NCI-H1417 (cell line): ENCODE results near the gene MYO1F.
"Not testable (repeated sequence)": the region's sequence is repeated elsewhere in the genome, so short reads cannot be mapped to it uniquely, and the experiment has no call there.

Experiments
- DNase-seq, 3 experiments: peaks; one replicate each; lab custom pipeline; 2025; lab: John Stamatoyannopoulos, UW

The MYO1F gene

DNA sequence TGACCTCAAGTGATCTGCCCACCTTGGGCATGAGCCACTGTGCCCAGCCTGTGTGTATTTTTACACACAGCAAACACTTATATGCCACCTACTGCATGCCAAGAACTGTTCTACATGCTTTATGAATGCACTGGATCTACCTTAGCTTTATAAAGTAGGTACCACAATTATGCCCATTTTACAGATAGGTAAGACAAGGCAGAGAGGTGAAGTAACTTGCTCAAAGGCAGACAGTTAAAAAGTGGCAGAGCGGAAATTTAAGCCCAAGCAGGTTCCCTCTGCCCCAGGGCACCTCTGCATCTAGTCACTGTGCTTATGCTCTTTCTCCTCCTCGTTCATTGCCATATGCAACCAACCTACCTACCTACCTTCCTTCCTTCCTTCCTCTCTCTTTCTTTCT is 22.8 kb upstream of the MYO1F start:
- no peak for DNase-seq

DNA sequence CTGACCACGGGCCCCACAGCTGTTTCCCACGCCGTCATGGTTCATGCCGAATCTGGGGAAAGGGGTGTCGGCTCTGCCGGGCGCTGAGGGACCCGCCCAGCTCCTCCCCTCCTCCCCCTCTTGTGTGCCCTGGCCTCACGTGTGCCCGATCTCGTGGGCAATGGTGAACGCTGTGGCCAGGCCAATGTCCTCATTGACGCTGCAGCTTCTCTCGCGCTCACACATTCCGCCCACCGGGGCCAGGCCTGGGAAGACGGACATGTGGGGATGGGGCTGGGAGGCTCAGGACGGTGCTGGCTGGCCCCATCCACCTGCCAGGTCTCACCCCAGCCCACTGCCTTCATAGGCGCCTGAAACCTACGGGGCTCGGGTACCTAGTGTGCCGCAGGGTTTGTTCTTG is 18.9 kb upstream of the MYO1F start:
- DNase-seq, result no peak

- no peak for DNase-seq
These were observed 18.4 kb upstream of the MYO1F start for GRCh38 chr19:8595651-8596050.

- DNase-seq, result no peak
These were observed 16.7 kb upstream of the MYO1F start for GRCh38 chr19:8593931-8594330.

DNA sequence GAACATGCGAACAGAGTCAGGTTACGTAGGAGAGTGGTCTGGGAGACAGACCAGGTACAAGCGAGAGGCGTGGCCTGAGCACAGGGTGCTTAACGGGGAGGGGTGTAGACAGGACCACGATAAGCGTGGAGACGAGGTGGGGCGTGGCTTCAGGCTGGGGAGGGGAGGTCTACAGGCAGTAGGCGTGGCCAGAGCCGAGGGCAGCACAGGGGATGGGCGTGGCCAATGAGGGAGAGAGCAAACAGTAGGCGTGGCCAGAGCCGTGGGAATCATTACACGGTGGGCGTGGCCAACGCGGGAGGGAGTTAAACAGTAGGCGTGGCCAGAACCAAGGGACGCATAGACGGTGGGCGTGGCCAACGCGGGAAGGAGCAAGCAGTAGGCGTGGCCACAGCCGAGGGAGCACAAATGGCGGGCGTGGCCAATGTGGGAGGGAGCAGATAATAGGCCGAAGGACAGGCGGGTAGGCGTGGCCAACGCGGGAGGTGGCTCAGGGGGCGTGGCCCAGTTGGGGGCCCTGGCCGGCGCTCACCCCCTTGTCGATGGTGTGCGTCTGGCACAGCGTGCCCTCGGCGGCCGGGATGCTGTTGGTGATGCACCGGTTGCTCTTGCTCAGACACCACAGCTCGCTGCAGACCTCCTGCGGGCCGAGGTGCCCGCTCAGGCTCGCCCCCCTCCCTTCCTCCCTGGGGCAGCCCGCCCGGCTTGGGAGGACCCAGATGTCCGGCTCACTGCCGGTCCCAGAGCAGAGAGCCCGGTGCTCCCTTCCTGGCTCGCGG is 15.2 kb upstream of the MYO1F start:
- peak in 1 of 3 experiments; percentile 44 for DNase-seq

GRCh38 chr19:8589177-8589714 is 12.0 kb upstream of the MYO1F start:
- DNase-seq, result no peak

DNA sequence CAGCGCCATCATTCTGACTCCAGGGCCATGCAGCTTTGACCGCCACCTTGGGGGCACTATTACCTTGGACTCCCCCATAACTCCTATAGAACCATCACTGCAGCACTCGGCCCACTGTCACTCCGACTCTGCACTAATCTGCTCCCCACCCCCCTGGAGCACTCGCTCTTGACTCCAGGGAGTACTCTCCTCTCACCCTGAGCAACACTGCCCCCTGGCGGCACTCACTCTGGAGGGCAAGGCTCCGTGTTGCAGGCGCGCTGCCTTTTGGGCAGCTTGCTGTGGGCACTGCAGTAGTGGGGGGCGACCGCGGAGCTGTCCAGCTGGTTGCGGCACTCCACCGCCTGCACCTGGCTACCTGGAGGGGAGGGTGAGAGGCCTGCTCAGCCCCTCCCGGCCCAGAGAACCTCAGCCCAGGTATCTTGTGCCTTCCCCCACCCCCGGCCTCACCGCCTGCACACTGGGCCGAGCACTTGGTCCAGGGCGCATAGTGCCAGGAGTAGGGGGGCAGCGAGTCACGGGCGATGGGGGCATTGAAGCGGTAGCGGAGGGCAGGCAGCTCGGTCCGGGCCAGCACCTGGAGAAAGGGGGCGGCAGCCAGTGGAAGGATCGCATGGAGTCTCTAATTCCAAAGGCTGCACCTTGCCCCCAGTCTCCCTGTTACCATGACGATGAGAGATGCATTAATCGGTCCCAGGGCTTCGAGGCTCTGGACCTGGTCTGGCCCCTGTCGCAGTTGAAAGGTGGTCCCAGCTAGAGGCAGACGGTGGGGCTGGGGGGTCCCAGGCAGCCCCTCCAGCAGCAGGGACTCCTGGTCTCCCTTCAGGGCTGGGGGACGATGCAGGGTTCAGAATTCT is 8.9 kb upstream of the MYO1F start:
- DNase-seq, result peak; percentile 2 to 30 (median 4)

- no peak for DNase-seq
These were observed 8.0 kb upstream of the MYO1F start for GRCh38 chr19:8584965-8585893.

- peak; percentile 43 to 67 (median 45) for DNase-seq
These were observed 3.6 kb upstream of the MYO1F start for GRCh38 chr19:8580710-8581281.

GRCh38 chr19:8578642-8579265 is 1.5 kb upstream of the MYO1F start:
- peak; percentile 13 to 44 (median 28) for DNase-seq

GRCh38 chr19:8577741-8578140 is 499 bp upstream of the MYO1F start:
- DNase-seq, result no peak

DNA sequence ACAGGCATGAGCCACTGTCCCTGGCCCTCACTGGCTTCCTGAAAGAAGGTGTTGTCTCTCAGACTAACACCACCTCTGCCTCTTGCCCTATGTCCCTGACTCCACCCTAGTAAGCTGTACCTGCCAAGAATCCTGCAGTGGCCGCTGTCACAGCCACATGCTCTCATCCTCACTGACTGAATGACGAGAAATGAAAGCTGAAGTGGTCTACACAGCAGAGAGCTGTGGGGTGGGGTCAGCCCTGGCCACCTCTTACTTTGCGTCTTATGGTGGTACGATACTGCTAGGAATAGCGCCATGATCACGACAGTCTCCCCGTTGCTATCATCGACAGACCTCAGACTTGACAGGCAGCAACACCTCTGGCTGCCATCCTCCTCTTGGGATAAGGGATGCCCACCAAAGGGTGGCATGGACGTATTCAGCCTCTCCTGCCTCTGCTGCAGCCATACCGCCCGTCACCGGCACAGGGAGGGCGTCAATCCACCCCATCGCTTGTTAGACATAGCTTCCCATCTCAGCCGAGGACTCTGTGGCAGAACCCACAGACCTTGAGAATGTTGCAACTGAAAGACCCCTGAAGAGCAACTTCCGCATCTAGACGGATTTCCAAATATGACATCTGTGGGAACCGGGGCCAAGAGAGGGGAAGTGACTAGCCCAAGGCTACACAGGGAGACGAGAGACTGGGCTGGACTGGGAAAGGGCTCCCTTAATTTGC is 809 bp downstream of the MYO1F start:
- DNase-seq, result no peak

DNA sequence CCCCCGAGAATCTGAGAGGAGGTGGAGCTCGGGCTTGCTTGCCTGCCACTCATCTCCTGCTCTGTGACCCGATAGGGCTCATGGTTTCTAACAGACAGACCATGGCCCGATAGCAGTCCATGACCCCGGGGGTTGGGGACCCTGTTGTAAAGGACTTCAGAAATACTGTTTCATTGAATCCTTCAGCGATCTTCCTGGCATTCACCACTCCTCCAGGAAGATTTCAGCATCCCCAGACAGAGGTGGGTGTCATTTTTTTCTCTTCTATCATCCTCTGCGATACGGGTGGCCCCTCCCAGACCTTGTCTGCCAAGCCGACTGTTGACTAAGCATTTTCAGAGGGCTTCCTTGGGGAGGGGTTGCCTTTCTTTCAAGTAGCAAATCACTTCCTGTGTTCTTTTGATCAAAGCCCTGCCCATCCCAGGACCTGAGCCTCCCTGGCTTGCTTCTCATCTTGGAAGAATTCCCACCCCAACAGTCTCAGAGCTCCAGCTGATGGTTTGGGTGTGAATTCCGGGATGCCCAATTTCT is 1.7 kb downstream of the MYO1F start:
- DNase-seq, result no peak

GRCh38 chr19:8574619-8574922 is 2.7 kb downstream of the MYO1F start:
- not testable (repeated sequence) for DNase-seq

GRCh38 chr19:8573316-8573715 is 3.9 kb downstream of the MYO1F start:
- no peak for DNase-seq

DNA sequence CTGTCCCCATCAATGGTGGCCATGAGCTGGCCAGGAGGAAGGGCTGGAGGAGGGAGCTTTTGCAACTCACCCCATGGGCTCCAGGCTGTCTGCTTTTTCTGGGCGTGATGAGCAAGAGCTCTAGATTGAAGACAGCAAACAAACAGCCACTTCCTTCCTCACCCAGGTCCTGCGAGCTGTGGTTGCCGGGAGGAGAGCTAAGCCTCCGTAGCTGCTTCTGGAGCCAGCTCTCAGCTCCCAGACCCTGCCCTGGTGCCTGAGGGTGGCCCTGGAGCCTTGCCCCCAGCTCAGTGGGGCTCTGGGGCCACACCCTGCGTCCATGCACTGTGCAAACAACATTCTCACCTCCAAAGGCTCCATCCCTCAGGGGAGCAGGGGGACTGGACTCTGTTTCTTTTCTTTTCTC is 6.2 kb downstream of the MYO1F start:
- no peak for DNase-seq

DNA sequence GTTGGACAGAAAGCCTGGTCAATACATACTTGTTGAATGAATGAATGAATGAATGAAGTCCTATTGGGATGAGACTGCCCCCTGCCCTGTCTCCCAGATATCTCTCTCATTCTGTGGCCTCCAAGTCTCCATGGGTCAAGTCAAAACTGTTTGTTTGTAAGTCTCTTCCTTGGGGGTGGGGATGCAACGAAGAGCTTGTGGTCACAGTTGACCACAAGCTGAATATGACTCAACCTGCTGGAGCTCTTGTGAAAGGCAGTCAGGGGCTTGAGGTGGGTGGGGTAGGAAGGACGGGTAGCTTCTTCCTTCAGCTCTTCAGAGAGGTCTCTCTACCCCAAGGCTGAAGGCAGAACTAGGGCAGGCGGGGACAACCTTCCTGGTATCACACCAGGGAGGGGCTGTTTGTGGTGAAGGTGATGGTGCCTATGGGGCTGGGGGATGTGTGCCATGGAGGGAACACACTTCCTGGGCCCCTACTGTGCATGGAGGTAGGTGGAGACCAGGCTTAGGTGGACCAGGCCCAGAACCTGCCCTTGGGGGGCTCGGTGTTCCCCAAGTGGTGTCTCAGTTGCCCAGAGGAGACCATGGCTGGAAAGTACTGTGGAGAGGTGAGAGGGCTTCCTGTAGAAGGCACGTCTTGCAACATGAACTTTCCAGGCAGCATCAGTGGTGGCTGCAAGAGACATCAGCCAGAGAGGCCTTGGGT is 8.0 kb downstream of the MYO1F start:
- DNase-seq, result no peak

DNA sequence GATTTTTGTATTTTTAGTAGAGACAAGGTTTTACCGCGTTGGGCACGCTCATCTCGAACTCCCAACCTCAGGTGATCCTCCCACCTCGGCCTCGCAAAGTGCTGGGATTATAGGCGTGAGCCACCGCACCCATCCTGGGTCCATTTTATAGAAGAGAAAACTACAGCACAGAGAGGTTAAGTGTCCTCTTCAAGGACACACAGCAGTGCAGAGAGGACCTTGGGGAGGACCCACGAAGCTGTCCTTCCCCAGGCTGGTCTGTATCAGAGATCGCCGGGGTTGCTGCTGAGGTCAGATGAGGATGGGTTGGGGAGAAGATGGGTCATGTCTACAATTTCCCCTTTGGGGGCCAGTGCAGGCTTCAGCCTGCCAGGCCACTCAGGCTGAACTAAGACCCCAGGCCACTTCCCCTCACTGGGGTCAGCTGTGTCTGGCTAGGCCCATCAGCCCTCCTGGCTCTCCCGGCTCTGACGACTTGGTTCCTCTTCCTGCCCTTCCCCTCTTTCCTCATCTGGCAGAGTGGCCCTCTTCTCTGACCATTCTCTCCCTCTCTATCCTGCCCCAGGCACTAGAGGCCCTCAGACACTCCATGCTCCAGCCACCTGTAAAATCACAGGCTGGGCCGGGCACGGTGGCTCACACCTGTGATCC is 9.6 kb downstream of the MYO1F start:
- DNase-seq, result no peak

DNA sequence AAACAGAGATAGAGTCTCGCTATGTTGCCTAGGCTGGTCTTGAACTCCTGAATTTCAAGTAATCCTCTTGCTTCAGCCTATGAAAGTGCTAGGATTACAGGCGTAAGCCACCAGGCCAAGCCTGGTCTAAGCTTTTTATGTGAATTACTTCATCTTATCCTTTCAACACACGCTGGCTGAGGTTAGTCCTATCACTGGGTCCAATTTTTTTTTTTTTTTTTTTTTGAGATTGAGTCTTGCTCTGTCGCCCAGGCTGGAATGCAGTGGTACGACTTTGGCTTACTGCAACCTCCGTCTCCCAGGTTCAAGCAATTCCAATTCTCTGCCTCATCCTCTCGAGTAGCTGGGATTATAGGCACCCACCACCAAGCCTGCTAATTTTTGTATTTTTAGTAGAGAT is 10.4 kb downstream of the MYO1F start:
- no peak for DNase-seq
